ENCODE measurements around the gene GRHL1. TPM values are rescaled to one million over a fixed set of nuclear protein-coding genes. Genes with fewer than 3 reads are reported as not detected.

GRHL1 gene
- total and polyA plus RNA-seq, 2 donors (not counting 1 experiment from before 2014, with no cell fraction given): 0.25 to 0.76 TPM

DNA sequence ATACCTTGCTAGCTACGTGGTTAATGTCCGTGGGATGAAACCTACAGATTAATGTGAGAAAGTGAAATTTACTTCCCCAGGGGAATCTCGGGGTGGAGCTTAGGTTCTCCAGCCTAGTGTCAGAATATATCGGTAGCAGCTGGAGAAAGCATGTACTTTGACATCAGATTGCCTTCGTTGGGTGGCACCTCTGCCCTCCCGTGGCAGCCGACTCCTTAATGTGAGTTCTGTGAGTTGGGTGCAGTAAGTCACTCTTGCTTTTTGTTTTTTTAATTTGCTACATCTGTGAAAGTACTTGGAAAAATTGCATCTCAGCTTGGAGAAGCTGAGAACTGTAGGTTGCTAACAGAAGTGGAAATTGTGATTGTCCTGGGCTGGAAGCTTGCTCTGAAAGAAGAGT is 95.4 kb downstream of the GRHL1 start:
- TF ChIP-seq EZH2 (IDR thresholded peaks at IDR 0.05; ENCODE audit: borderline replicate concordance, insufficient read depth, low read depth, low read length, poor library complexity, severe bottlenecking): no peak
- TF ChIP-seq, protein P1, sequence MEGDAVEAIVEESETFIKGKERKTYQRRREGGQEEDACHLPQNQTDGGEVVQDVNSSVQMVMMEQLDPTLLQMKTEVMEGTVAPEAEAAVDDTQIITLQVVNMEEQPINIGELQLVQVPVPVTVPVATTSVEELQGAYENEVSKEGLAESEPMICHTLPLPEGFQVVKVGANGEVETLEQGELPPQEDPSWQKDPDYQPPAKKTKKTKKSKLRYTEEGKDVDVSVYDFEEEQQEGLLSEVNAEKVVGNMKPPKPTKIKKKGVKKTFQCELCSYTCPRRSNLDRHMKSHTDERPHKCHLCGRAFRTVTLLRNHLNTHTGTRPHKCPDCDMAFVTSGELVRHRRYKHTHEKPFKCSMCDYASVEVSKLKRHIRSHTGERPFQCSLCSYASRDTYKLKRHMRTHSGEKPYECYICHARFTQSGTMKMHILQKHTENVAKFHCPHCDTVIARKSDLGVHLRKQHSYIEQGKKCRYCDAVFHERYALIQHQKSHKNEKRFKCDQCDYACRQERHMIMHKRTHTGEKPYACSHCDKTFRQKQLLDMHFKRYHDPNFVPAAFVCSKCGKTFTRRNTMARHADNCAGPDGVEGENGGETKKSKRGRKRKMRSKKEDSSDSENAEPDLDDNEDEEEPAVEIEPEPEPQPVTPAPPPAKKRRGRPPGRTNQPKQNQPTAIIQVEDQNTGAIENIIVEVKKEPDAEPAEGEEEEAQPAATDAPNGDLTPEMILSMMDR (IDR thresholded peaks at IDR 0.05): no peak

More for the DNA sequence above, 95.4 kb downstream of the GRHL1 start:
- CTCF ChIA-PET: interaction anchor here (0.8 to 12.6 kb wide), 12 partner anchors 10 to 247 kb away, joined by 3 to 319 read pairs (median 9); no protein-coding TSS in a partner anchor
- DNase-seq (no peak), ATAC-seq (ENCODE audit: low read depth) (no peak)
- Histone ChIP-seq H3K4me1 (ENCODE audit: control insufficient read depth in 2 of 2, insufficient read depth in 2 of 2, low read length in 2 of 2) (peaks cover 12 to 18% of the 10 kb centered on the region in 2 donors), H3K4me2 (replicated peaks; ENCODE audit: low read depth, low read length, poor library complexity, severe bottlenecking) (no peak overlapping the region), H3K9ac (ENCODE audit: low read length) (no peak overlapping the region), H2AFZ (ENCODE audit: insufficient read depth, low read depth, low read length, poor library complexity, severe bottlenecking) (no peak overlapping the region), H3K27ac (ENCODE audit: low read length in 2 of 2) (no peak overlapping the region), H3K36me3 (replicated peaks in 1 of 2; ENCODE audit: control extremely low read depth in 1 of 2, control insufficient read depth in 1 of 2, extremely low read depth in 1 of 2, insufficient read depth in 2 of 2, low read length in 1 of 2) (peaks cover 0 to 42% of the 10 kb centered on the region in 2 experiments), H3K9me3 (ENCODE audit: control extremely low read depth in 1 of 3, control insufficient read depth in 2 of 3, insufficient read depth in 1 of 3, low read length in 2 of 3) (peaks cover 0 to 16% (median 0%) of the 10 kb centered on the region in 3 donors), H4K20me1 (ENCODE audit: control insufficient read depth, insufficient read depth, low read length, poor library complexity, severe bottlenecking) (peaks cover 23% of the 10 kb centered on the region), H3K4me3 (ENCODE audit: control extremely low read depth in 1 of 5, extremely low read depth in 1 of 5, insufficient read depth in 1 of 5, low read depth in 2 of 5, low read length in 4 of 5) (no peak overlapping the region), H3K27me3 (replicated peaks in 1 of 4; ENCODE audit: control extremely low read depth in 1 of 4, control insufficient read depth in 3 of 4, insufficient read depth in 4 of 4, low read length in 3 of 4) (no peaks in the 10 kb centered on the region), H3K79me2 (ENCODE audit: control insufficient read depth, insufficient read depth, low read length) (peaks cover 11% of the 10 kb centered on the region)
- Mint-ChIP-seq H3K27me3 (no peaks in the 10 kb centered on the region), H3K27ac (no peak overlapping the region), H3K4me3 (no peak overlapping the region), H3K4me1 (peaks cover 21% of the 10 kb centered on the region), H3K9me3 (ENCODE audit: insufficient read depth) (no peaks in the 10 kb centered on the region)
- POLR2A ChIA-PET: interaction anchor here (1.4 kb wide), 1 partner anchor 63 kb away, joined by 4 read pairs; no protein-coding TSS in a partner anchor
- intact Hi-C loops (cut with micrococcal nuclease): loop anchor here (10.0 kb wide), 2 partner anchors 1108 to 1212 kb away; partner anchors contain the start of genes KIDINS220 and SLC66A3
- 97% methylated on average over 7 of the region's 7 CpGs for WGBS (ENCODE audit: insufficient coverage)
